Measurements from ENCODE around the gene ADAMTS9.

The ADAMTS9 gene

DNA sequence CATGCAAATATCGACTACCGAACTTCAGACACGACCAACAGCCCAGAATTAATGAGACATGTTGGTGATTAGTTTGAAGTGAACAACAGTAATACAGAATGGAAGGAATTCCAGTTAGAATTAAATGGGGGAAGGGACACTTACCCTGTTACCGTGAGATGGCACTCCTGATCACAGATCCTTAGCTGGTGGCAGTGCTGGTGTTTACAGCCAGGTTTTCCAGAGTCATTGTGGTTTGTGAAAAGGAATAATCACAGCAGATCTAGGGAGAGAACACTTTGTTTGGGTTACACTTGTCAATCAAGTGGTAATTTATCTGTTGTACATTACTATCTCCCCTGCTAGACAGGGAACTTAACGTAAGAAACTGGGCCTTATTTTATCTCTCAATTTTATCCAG lies 217.4 kb downstream of the ADAMTS9 start:
- TF ChIP-seq, protein P1, sequence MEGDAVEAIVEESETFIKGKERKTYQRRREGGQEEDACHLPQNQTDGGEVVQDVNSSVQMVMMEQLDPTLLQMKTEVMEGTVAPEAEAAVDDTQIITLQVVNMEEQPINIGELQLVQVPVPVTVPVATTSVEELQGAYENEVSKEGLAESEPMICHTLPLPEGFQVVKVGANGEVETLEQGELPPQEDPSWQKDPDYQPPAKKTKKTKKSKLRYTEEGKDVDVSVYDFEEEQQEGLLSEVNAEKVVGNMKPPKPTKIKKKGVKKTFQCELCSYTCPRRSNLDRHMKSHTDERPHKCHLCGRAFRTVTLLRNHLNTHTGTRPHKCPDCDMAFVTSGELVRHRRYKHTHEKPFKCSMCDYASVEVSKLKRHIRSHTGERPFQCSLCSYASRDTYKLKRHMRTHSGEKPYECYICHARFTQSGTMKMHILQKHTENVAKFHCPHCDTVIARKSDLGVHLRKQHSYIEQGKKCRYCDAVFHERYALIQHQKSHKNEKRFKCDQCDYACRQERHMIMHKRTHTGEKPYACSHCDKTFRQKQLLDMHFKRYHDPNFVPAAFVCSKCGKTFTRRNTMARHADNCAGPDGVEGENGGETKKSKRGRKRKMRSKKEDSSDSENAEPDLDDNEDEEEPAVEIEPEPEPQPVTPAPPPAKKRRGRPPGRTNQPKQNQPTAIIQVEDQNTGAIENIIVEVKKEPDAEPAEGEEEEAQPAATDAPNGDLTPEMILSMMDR (IDR thresholded peaks at IDR 0.05; ENCODE audit: extremely low read depth, missing control alignments), result no peak
- no peak for DNase-seq (ENCODE audit: low spot score)

DNA sequence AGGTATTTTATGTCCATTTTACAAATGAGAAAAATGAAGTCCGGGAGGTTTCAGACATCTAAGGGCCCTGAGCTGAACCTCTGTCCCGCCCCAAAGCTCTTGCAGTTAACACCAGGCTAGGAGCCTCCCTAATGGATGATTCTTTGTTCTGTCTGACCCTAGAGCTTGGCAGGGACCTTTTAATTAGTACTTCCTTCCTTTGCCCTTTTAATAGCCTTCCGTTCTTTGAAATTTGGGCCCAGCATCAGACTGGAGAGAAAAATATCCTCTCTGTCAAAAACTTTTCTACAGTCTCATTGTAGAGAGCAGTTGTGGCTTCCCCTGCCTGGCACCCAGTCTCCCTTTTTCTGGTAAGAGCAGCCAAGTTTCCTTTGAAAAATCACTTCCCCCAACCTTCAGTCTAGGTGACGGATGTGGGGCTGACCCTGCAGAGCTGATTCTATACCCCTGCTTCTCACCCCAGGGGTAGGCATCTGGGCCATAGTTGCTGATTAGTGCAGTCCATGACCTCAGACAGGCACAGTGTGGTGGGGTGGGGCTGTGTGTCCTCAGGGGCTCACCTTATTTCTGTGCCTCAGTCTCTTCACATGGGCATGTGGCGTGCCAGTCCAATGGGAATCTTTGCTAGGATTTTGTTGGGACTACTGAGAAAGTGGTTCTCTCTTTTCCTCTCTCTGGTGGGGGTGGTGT lies 220.4 kb downstream of the ADAMTS9 start:
- DNase-seq (ENCODE audit: low spot score), result no peak
- TF ChIP-seq, protein P1 (IDR thresholded peaks at IDR 0.05; ENCODE audit: extremely low read depth, missing control alignments), result no peak

Data from GM20000 (cell line).